COLO668 (cell line): Measurements from ENCODE around the gene GLTP.

Source experiments
- DNase-seq: peaks from one replicate; lab custom pipeline; 2025; ENCODE audit not compliant: unreplicated experiment; lab: John Stamatoyannopoulos, UW

GLTP gene

DNA sequence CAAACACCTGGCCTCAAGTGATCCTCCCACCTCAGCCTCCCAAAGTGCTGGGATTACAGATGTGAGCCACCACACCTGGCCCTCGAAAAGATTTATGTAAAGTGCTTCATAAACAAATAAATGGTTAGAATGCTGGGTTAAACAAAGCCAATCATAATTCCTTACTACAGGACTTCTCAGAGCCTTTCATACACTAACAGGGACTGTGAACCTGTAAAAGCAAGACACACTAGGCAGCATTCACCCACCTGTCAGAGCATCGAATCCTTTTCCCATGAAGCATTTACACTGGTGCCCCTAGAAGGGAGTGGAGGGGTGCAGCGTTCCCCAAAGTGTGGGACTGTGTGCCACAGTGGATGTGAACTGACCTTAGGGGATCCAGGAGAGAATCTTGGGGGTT lies 76.7 kb downstream of the GLTP start:
- no peak for DNase-seq

DNA sequence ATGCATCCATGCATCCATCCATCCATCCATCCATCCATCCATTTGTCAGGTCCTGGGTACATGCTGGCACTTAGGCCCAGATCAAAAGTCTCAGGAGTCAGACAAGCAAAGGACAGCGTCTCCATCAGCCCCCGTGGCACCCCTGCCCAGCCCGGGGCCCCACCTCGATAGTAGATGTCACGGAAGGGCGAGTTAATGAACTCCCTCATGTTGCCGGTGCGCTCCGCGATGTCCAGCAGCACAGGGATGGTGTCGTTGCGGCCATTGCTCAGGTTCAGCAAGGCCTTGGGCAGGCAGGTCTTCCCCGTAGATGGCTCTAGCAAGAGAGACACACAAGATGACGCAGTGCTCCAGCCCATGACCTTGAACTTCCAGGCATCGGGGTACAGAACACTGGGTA lies 77.5 kb downstream of the GLTP start:
- DNase-seq: no peak
